RWPE2 (cell line): Measurements from ENCODE around the gene LAIR1.
"Not testable (repeated sequence)": the region's sequence is repeated elsewhere in the genome, so short reads cannot be mapped to it uniquely, and the experiment has no call there.

Experiments used
- ATAC-seq: fragments of 200-7000 bp; cut with Tn5 transposase; 3 replicates; pipeline ENCODE4 v1.9.1; 2021; ENCODE audit warnings: low read depth
- DNase-seq: peaks from one replicate; pipeline ENCODE4 v3.0.0-alpha.2; 2020; ENCODE audit warnings: low spot score
- H3K27ac ChIP-seq: fragments of 450-650 bp; 2 replicates; pipeline ENCODE4 v1.5.1; 2017; ENCODE audit warnings: mild to moderate bottlenecking; ENCODE audit not compliant: poor library complexity, severe bottlenecking
- H3K27me3 ChIP-seq: fragments of 250-450 bp; sonication (Bioruptor Pico); 2 replicates; pipeline ENCODE4 v1.5.1; 2021; ENCODE audit warnings: mild to moderate bottlenecking, moderate library complexity; ENCODE audit not compliant: insufficient read depth, poor library complexity, severe bottlenecking
- H3K36me3 ChIP-seq: fragments of 250-450 bp; sonication (Bioruptor Pico); 2 replicates; pipeline ENCODE4 v1.5.1; 2020; ENCODE audit warnings: low read depth, mild to moderate bottlenecking, moderate library complexity
- H3K4me1 ChIP-seq: fragments of 250-450 bp; sonication (Bioruptor Pico); 2 replicates; pipeline ENCODE4 v1.5.1; 2021; ENCODE audit warnings: mild to moderate bottlenecking, moderate library complexity; ENCODE audit not compliant: insufficient read depth, poor library complexity, severe bottlenecking
- H3K4me3 ChIP-seq: fragments of 250-450 bp; sonication (Bioruptor Pico); 2 replicates; pipeline ENCODE4 v1.5.1; 2021; ENCODE audit warnings: mild to moderate bottlenecking, moderate library complexity; ENCODE audit not compliant: severe bottlenecking
- H3K9me3 ChIP-seq: fragments of 250-450 bp; sonication (Bioruptor Pico); 2 replicates; pipeline ENCODE4 v1.5.1; 2021; ENCODE audit warnings: mild to moderate bottlenecking, moderate library complexity; ENCODE audit not compliant: severe bottlenecking
- TF ChIP-seq, protein P1 (sequence below): fragments of 450-650 bp; IDR thresholded peaks from one replicate; pipeline ENCODE4 v1.5.1; 2017; ENCODE audit warnings: mild to moderate bottlenecking, moderate library complexity; ENCODE audit not compliant: poor library complexity, severe bottlenecking

The LAIR1 gene

GRCh38 chr19:54389553-54389952 is 24.8 kb upstream of the LAIR1 start:
- ATAC-seq (no peak), DNase-seq (no peak)
- H3K27me3 ChIP-seq: peaks cover 41% of the 10 kb centered on the region
- H3K4me1 ChIP-seq: no peaks in the 10 kb centered on the region
- no peak overlapping the region for H3K27ac ChIP-seq
- H3K4me3 ChIP-seq: no peak overlapping the region
- no peaks in the 10 kb centered on the region for H3K36me3 ChIP-seq
- TF ChIP-seq, protein P1, sequence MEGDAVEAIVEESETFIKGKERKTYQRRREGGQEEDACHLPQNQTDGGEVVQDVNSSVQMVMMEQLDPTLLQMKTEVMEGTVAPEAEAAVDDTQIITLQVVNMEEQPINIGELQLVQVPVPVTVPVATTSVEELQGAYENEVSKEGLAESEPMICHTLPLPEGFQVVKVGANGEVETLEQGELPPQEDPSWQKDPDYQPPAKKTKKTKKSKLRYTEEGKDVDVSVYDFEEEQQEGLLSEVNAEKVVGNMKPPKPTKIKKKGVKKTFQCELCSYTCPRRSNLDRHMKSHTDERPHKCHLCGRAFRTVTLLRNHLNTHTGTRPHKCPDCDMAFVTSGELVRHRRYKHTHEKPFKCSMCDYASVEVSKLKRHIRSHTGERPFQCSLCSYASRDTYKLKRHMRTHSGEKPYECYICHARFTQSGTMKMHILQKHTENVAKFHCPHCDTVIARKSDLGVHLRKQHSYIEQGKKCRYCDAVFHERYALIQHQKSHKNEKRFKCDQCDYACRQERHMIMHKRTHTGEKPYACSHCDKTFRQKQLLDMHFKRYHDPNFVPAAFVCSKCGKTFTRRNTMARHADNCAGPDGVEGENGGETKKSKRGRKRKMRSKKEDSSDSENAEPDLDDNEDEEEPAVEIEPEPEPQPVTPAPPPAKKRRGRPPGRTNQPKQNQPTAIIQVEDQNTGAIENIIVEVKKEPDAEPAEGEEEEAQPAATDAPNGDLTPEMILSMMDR: no peak
- no peaks in the 10 kb centered on the region for H3K9me3 ChIP-seq

GRCh38 chr19:54388802-54389139 is 24.0 kb upstream of the LAIR1 start:
- Histone ChIP-seq H3K4me1 (no peaks in the 10 kb centered on the region), H3K27me3 (peaks cover 41% of the 10 kb centered on the region)
- ATAC-seq: no peak; the same call in 2 of the 3 replicates

DNA sequence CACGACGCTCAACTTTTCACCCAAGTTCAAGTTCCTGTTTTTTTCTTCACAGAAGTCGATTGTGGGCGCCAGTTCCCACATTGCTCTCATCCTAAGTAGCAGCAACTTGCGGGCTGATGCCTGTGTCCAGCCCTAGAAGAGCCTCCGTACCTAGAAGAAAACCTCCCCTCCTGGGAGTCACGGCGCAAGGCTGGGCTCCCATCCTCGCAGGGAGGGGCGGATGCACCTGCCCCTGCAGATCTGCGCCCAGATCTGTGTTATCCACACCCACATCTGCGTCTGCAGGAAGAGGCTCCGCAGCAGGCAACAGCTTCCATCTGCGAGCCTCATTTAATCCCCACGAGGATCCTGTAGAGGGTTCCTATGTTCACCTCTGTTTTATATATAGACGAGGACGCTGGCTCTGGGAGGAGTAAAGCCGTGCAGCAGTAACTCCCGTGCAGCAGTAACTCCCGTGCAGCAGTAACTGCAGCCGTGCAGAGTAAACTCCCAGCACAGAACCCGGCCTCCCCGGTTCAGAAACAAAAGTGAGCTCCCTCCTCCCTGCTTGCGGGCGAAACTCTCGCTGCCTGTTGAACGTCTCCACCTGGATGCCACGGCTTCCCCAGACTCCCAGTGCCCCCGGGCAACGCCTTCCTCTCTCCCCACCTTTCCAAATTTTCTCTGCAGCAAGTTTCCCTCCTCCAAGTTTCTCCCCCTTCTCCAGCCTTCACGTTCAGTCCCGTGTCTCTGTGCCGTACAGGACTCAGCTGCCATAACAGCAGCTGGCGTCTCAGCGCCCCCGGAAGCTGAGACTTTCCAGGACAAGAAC is 23.5 kb upstream of the LAIR1 start:
- H3K27me3 ChIP-seq: peaks cover 41% of the 10 kb centered on the region
- TF ChIP-seq, protein P1: no peak
- H3K4me3 ChIP-seq: no peak overlapping the region
- ATAC-seq (peak; percentile 53), DNase-seq (no peak)
- H3K27ac ChIP-seq: no peak overlapping the region
- H3K9me3 ChIP-seq: no peaks in the 10 kb centered on the region
- no peaks in the 10 kb centered on the region for H3K4me1 ChIP-seq
- H3K36me3 ChIP-seq: no peaks in the 10 kb centered on the region

More at GRCh38 chr19:54388802-54389139, 24.0 kb upstream of the LAIR1 start:
- no peak overlapping the region for H3K4me3 ChIP-seq
- H3K36me3 ChIP-seq: no peaks in the 10 kb centered on the region
- no peaks in the 10 kb centered on the region for H3K9me3 ChIP-seq
- no peak overlapping the region for H3K27ac ChIP-seq
- no peak for DNase-seq
- TF ChIP-seq, protein P1: no peak

GRCh38 chr19:54383330-54383729 is 18.6 kb upstream of the LAIR1 start:
- no peaks in the 10 kb centered on the region for H3K36me3 ChIP-seq
- TF ChIP-seq, protein P1: no peak
- H3K27me3 ChIP-seq: peaks cover 18% of the 10 kb centered on the region
- ATAC-seq (no peak), DNase-seq (no peak)
- no peak overlapping the region for H3K4me3 ChIP-seq
- no peak overlapping the region for H3K27ac ChIP-seq
- H3K4me1 ChIP-seq: no peaks in the 10 kb centered on the region
- no peaks in the 10 kb centered on the region for H3K9me3 ChIP-seq

GRCh38 chr19:54382041-54382440 is 17.3 kb upstream of the LAIR1 start:
- H3K36me3 ChIP-seq, H3K9me3 ChIP-seq, ATAC-seq: not testable (repeated sequence)

More at GRCh38 chr19:54382041-54382440, 17.3 kb upstream of the LAIR1 start:
- not testable (repeated sequence) for H3K27ac ChIP-seq, H3K4me1 ChIP-seq, DNase-seq, H3K27me3 ChIP-seq, H3K4me3 ChIP-seq
